HL-60 (cell line): ENCODE data around the gene CSF1R.

Source experiments
- GABPA ChIP-seq: IDR thresholded peaks from 2 replicates; pipeline ENCODE4 v1.6.1; 2012; ENCODE audit warnings: low read depth
- POLR2AphosphoS5 ChIP-seq: IDR thresholded peaks from 2 replicates; pipeline ENCODE4 v1.6.1; 2012; ENCODE audit warnings: low read depth
- SPI1 ChIP-seq: IDR thresholded peaks from 2 replicates; pipeline ENCODE4 v1.6.1; 2012; ENCODE audit warnings: low read depth, mild to moderate bottlenecking, borderline replicate concordance
- TF ChIP-seq, protein P1 (sequence below): IDR thresholded peaks from 2 replicates; pipeline ENCODE4 v1.6.1; 2012; ENCODE audit warnings: low read depth; ENCODE audit not compliant: insufficient replicate concordance
- TF ChIP-seq, protein P2 (sequence below): IDR thresholded peaks from one replicate; pipeline ENCODE4 v1.5.1; 2011; ENCODE audit warnings: low read length, control low read depth, inconsistent platforms; ENCODE audit not compliant: insufficient read depth

DNA sequence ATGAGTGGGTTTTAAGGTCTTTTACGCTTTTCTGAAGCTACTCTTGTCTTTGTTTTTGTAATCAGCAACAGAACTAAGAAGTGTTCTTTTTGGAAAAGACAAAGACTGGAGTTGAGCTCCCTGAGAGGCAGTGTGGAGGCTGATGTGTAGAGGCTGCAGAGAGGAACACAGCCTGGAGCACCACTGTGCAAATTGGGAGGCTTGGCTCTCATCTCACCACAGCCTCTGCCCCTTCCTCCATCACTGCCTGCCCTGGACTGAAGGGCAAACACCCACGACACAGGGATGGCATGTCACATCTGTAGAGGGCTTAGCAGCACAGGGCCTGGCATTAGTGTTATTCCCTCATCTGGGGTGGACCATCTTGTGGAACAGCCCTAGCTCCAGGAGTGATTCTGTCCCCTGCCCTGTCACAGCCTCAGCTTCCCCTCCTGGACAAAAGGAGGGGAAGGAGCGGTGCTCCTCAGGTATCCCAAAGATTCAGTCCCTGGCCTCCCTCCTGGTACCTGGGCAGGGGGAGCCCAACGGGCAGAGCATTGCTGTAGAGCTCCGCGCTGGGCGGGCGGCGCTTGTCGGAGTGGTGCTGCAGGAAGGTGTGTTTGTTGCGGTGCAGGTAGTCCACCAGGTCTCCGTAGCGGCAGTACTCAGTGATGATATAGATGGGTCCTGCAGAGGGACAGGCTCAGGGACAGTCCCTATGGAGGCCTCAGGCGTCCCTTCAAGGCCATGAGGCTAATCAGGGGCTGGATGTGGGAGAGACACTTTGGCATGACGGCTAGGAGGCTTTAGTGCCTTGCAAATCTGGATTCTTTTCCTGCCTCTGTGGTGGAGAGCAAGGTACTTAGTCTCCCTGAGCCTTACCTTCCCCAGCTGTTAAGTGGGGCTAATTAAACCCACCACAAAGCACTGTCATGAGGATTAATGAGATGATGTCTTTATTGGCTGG lies 36.5 kb upstream of the CSF1R start:
- TF ChIP-seq, protein P1, sequence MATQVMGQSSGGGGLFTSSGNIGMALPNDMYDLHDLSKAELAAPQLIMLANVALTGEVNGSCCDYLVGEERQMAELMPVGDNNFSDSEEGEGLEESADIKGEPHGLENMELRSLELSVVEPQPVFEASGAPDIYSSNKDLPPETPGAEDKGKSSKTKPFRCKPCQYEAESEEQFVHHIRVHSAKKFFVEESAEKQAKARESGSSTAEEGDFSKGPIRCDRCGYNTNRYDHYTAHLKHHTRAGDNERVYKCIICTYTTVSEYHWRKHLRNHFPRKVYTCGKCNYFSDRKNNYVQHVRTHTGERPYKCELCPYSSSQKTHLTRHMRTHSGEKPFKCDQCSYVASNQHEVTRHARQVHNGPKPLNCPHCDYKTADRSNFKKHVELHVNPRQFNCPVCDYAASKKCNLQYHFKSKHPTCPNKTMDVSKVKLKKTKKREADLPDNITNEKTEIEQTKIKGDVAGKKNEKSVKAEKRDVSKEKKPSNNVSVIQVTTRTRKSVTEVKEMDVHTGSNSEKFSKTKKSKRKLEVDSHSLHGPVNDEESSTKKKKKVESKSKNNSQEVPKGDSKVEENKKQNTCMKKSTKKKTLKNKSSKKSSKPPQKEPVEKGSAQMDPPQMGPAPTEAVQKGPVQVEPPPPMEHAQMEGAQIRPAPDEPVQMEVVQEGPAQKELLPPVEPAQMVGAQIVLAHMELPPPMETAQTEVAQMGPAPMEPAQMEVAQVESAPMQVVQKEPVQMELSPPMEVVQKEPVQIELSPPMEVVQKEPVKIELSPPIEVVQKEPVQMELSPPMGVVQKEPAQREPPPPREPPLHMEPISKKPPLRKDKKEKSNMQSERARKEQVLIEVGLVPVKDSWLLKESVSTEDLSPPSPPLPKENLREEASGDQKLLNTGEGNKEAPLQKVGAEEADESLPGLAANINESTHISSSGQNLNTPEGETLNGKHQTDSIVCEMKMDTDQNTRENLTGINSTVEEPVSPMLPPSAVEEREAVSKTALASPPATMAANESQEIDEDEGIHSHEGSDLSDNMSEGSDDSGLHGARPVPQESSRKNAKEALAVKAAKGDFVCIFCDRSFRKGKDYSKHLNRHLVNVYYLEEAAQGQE = no peak
- TF ChIP-seq, protein P2, sequence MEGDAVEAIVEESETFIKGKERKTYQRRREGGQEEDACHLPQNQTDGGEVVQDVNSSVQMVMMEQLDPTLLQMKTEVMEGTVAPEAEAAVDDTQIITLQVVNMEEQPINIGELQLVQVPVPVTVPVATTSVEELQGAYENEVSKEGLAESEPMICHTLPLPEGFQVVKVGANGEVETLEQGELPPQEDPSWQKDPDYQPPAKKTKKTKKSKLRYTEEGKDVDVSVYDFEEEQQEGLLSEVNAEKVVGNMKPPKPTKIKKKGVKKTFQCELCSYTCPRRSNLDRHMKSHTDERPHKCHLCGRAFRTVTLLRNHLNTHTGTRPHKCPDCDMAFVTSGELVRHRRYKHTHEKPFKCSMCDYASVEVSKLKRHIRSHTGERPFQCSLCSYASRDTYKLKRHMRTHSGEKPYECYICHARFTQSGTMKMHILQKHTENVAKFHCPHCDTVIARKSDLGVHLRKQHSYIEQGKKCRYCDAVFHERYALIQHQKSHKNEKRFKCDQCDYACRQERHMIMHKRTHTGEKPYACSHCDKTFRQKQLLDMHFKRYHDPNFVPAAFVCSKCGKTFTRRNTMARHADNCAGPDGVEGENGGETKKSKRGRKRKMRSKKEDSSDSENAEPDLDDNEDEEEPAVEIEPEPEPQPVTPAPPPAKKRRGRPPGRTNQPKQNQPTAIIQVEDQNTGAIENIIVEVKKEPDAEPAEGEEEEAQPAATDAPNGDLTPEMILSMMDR = no peak
- TF ChIP-seq POLR2AphosphoS5 = no peak
- TF ChIP-seq SPI1 = no peak
- TF ChIP-seq GABPA = no peak
